Nephron (organoid): Measurements from ENCODE around the gene ARPC2.

Experiments used
- H3K27ac Mint-ChIP-seq, 3 experiments: 2 replicates each; pipeline ENCODE4 v1.8.0; 2020; ENCODE audit warnings: mixed read lengths in 3 of 3, mild to moderate bottlenecking in 2 of 3, moderate library complexity in 1 of 3
- H3K27me3 Mint-ChIP-seq: 2 replicates; pipeline ENCODE4 v1.8.0; 2021; ENCODE audit warnings: low read depth, mild to moderate bottlenecking, moderate library complexity, mixed read lengths
- H3K36me3 Mint-ChIP-seq: 2 replicates; pipeline ENCODE4 v1.8.0; 2020; ENCODE audit warnings: low read depth, mixed read lengths
- H3K4me1 Mint-ChIP-seq: 2 replicates; pipeline ENCODE4 v1.8.0; 2020; ENCODE audit warnings: mixed read lengths
- H3K4me3 Mint-ChIP-seq, 3 experiments: 2 replicates each; pipeline ENCODE4 v1.8.0; 2020; ENCODE audit warnings: mild to moderate bottlenecking in 3 of 3, mixed read lengths in 3 of 3, moderate library complexity in 2 of 3
- H3K9me3 Mint-ChIP-seq: 2 replicates; pipeline ENCODE4 v1.8.0; 2020; ENCODE audit warnings: mixed read lengths
- TF ChIP-seq, protein P1 (sequence below), 3 experiments: fragments of 200-600 bp; sonication (generic); IDR thresholded peaks; one replicate each; pipeline ENCODE4 v1.5.0; 2021; ENCODE audit warnings: antibody characterized with exemption in 3 of 3; ENCODE audit not compliant: unreplicated experiment in 3 of 3

Gene ARPC2

DNA sequence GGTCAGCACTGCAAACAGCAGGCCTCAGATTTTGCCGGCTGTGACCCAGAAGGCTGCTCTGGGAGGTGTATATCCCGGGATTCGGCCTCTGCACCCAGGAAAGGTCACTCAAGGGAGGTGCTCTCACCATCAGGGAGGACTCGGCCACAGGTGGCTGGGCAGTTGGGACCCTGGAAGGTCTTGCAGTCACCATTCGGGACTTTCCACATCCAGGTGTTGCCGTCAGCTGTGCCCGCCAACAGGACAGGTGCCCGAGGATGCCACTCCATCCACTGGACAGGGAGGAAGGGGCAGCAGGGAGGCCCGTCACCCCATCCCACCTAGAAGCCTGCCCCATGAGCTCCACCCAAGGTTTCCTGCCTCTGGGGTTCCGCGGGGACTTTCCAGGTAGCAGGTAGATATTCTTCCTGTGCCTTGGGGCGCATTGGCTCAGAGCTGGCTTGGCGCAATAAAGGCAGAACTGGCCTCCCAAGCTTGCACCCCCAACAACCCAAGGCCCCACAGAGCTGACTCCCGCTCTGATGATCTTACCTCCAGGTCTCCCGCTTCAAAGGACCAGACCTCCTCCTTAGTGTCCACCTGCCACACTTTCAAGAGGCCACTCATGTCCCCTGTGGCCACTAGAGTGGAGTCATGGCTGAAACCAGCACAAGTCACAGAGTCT lies 49.5 kb downstream of the ARPC2 start:
- no peak overlapping the region for H3K27ac Mint-ChIP-seq

DNA sequence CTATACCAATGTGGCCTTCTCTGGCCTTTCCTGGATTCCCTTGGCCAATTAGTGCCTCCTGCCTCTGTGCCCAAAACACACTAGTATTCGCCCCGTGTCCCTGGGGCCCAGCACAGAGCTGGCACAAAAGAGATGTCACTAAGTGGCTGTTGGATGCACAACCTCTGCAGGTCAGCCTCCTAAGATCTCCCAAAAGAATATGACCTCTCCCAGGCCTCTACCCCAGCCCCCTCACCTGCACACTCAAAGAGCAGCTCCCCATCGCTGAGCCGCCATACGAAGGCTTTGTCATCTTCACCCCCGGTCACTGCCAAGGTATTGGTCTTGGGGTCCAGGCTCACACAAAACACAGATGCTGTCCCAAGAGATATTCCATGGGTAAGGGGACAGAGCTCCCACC lies 50.3 kb downstream of the ARPC2 start:
- peak overlapping the region; percentile 64 to 76 (median 75) for H3K4me3 Mint-ChIP-seq
- TF ChIP-seq, protein P1, sequence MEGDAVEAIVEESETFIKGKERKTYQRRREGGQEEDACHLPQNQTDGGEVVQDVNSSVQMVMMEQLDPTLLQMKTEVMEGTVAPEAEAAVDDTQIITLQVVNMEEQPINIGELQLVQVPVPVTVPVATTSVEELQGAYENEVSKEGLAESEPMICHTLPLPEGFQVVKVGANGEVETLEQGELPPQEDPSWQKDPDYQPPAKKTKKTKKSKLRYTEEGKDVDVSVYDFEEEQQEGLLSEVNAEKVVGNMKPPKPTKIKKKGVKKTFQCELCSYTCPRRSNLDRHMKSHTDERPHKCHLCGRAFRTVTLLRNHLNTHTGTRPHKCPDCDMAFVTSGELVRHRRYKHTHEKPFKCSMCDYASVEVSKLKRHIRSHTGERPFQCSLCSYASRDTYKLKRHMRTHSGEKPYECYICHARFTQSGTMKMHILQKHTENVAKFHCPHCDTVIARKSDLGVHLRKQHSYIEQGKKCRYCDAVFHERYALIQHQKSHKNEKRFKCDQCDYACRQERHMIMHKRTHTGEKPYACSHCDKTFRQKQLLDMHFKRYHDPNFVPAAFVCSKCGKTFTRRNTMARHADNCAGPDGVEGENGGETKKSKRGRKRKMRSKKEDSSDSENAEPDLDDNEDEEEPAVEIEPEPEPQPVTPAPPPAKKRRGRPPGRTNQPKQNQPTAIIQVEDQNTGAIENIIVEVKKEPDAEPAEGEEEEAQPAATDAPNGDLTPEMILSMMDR (IDR thresholded peaks at IDR 0.05; ENCODE audit: unreplicated experiment in 3 of 3): no peak
- H3K4me1 Mint-ChIP-seq: peaks cover 26% of the 10 kb centered on the region
- no peaks in the 10 kb centered on the region for H3K9me3 Mint-ChIP-seq
- no peak overlapping the region for H3K27ac Mint-ChIP-seq
- H3K27me3 Mint-ChIP-seq: no peaks in the 10 kb centered on the region
- peaks cover 30% of the 10 kb centered on the region for H3K36me3 Mint-ChIP-seq

More for the DNA sequence above, 49.5 kb downstream of the ARPC2 start:
- peak overlapping the region in 2 of 3 experiments; percentile 50 to 76 for H3K4me3 Mint-ChIP-seq
- peaks cover 30% of the 10 kb centered on the region for H3K36me3 Mint-ChIP-seq
- H3K9me3 Mint-ChIP-seq: no peaks in the 10 kb centered on the region
- H3K4me1 Mint-ChIP-seq: peaks cover 21% of the 10 kb centered on the region
- H3K27me3 Mint-ChIP-seq: no peaks in the 10 kb centered on the region
- TF ChIP-seq, protein P1 (IDR thresholded peaks at IDR 0.05; ENCODE audit: unreplicated experiment in 3 of 3): no peak

DNA sequence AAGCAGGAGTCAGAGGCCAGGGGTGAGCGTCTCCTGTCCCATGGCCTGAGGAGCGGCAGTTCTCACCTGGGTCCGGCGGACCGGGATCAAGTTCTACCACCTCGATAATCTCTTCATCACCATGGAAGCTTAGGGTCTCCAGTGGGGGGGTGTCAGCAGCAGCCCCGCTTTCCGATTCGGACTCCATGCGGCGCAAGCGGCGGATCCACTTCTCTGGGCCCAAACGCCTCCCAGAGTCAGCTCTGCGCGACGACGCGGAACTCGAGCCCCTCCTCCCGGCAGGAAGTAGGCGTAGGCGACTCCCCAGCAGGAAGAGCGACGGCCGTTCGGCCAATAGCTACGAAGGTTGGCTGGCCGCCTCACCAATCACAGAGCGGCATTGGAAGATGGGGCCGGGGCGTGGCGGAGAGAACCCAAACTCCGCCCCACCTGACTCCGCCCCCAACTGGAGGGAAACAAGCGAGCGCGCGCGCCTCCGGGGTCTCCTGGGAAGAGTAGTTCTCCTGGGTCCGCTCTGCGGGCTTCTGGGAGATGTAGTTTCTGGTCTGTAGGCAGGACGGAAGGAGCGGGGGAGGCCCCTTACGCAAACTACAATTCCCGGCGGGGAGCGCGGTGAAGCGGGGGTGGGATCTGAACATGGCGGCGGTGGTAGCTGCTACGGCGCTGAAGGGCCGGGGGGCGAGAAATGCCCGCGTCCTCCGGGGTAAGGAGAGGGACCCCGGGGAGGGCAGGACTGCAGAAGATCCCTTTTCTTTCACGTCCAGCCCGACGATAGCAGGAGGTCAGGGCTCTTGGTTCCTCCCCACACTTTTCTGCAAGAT lies 53.1 kb downstream of the ARPC2 start, which contains the start of the genes AAMP and PNKD:
Gene AAMP (minus strand): TSS at position 238 of the 821 bp plus-strand sequence. CDS start 51 bp downstream, at position 187.
Gene PNKD (plus strand): TSS at position 620 of the 821 bp plus-strand sequence. CDS start 17 bp downstream, at position 637.
- peak within 1 kb of the TSS; percentile 88 to 90 (median 89) for H3K4me3 Mint-ChIP-seq
- peaks cover 38% of the 10 kb centered on the region for H3K36me3 Mint-ChIP-seq
- TF ChIP-seq, protein P1 (IDR thresholded peaks at IDR 0.05; ENCODE audit: unreplicated experiment in 3 of 3): no peak
- H3K4me1 Mint-ChIP-seq: peaks cover 27% of the 10 kb centered on the region
- H3K27ac Mint-ChIP-seq: peak within 1 kb of the TSS; percentile 5 to 88 (median 78)
- H3K27me3 Mint-ChIP-seq: no peaks in the 10 kb centered on the region
- H3K9me3 Mint-ChIP-seq: no peaks in the 10 kb centered on the region

DNA sequence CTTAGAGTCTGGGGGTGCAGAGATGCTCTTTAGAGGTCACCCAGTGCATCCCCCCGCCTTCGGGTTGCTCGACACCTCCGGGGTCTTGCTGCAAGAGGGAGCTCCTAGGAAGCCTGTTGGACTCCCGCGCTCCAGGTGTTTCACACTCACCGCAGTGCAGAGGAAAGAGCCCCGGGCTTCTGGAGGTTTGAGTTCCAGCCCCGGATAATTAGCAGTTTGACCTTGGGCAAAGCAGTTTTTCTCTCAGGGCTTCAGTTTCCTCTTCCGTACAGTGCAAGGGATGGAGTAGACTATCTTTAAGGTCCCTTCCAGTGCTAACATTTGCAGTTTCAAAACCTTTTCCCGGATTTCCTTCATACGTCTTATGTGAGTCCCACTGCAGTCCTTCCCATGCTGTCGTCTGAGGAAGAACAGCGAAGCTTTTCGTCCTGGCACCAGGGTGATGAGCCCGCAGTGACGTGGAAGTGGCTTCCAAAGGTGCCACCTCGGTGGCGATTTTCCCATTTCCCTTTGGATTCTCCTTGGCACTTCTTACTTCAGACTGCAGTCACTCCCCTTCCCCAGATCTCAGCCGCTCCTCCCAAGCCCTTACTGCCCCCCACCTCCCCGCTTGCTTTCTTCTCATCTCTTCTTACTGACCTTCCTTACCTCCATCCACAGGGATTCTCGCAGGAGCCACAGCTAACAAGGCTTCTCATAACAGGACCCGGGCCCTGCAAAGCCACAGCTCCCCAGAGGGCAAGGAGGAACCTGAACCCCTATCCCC lies 53.9 kb downstream of the ARPC2 start:
- H3K9me3 Mint-ChIP-seq: no peaks in the 10 kb centered on the region
- H3K4me1 Mint-ChIP-seq: peaks cover 27% of the 10 kb centered on the region
- no peaks in the 10 kb centered on the region for H3K27me3 Mint-ChIP-seq
- TF ChIP-seq, protein P1 (IDR thresholded peaks at IDR 0.05; ENCODE audit: unreplicated experiment in 3 of 3): no peak
- H3K4me3 Mint-ChIP-seq: peak overlapping the region; percentile 88 to 90 (median 89)
- peak overlapping the region; percentile 5 to 78 (median 23) for H3K27ac Mint-ChIP-seq
- peaks cover 33% of the 10 kb centered on the region for H3K36me3 Mint-ChIP-seq

DNA sequence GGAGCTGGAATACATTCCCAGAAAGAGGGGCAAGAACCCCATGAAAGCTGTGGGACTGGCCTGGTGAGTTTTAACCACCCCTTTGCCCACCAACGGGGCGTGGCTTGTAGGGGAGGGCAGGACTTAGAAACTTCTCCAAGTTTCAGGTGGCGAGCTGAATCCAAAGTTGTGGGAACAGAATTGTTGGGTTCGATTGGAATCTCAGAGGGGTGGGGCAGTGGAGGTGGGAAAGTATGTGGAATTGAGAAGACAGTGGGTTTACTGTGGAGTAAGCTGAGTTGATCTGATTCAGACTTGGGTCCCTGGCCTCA lies 54.5 kb downstream of the ARPC2 start:
- H3K36me3 Mint-ChIP-seq: peaks cover 31% of the 10 kb centered on the region
- peak overlapping the region in 1 of 3 experiments; percentile 23 for H3K27ac Mint-ChIP-seq
- H3K4me3 Mint-ChIP-seq: peak overlapping the region; percentile 88 to 90 (median 89)
- no peaks in the 10 kb centered on the region for H3K9me3 Mint-ChIP-seq
- TF ChIP-seq, protein P1 (IDR thresholded peaks at IDR 0.05; ENCODE audit: unreplicated experiment in 3 of 3): no peak
- H3K4me1 Mint-ChIP-seq: peaks cover 27% of the 10 kb centered on the region
- H3K27me3 Mint-ChIP-seq: no peaks in the 10 kb centered on the region
